ENCODE data around the gene TNNT3.

Gene TNNT3

GRCh38 chr11:1932105-1932480, 12.6 kb downstream of the TNNT3 start:
- TF ChIP-seq CTCF (conservative IDR thresholded peaks at IDR 0.05; ENCODE audit: low read length), result no peak
- DNase-seq (ENCODE audit: low read depth), result no peak
- no peak overlapping the region for H3K4me3 ChIP-seq (ENCODE audit: low read length)

- TF ChIP-seq CTCF (conservative IDR thresholded peaks at IDR 0.05; ENCODE audit: low read length), result no peak
- DNase-seq (ENCODE audit: low read depth), result no peak
- no peak overlapping the region for H3K4me3 ChIP-seq (ENCODE audit: low read length)
Observed at GRCh38 chr11:1932681-1933080, 13.2 kb downstream of the TNNT3 start.

- no peak for TF ChIP-seq CTCF (conservative IDR thresholded peaks at IDR 0.05; ENCODE audit: low read length)
- no peak overlapping the region for H3K4me3 ChIP-seq (ENCODE audit: low read length)
- no peak for DNase-seq (ENCODE audit: low read depth)
Observed at GRCh38 chr11:1933416-1934334, 14.2 kb downstream of the TNNT3 start.

- no peak for DNase-seq (ENCODE audit: low read depth)
- no peak overlapping the region for H3K4me3 ChIP-seq (ENCODE audit: low read length)
- no peak for TF ChIP-seq CTCF (conservative IDR thresholded peaks at IDR 0.05; ENCODE audit: low read length)
Observed at GRCh38 chr11:1934335-1935155, 15.0 kb downstream of the TNNT3 start.

GRCh38 chr11:1935156-1936071, 15.9 kb downstream of the TNNT3 start:
- TF ChIP-seq CTCF (conservative IDR thresholded peaks at IDR 0.05; ENCODE audit: low read length), result no peak
- no peak overlapping the region for H3K4me3 ChIP-seq (ENCODE audit: low read length)
- no peak for DNase-seq (ENCODE audit: low read depth)

- no peak overlapping the region for H3K4me3 ChIP-seq (ENCODE audit: low read length)
- TF ChIP-seq CTCF (conservative IDR thresholded peaks at IDR 0.05; ENCODE audit: low read length), result no peak
- DNase-seq (ENCODE audit: low read depth), result no peak
Observed at GRCh38 chr11:1936072-1936780, 16.7 kb downstream of the TNNT3 start.
